Mesendoderm (in vitro differentiated cells): Measurements from ENCODE around the gene KAT6B.

Experiments used
- DNase-seq: peaks from one replicate; pipeline ENCODE4 v3.0.0; 2013
- H2AK5ac ChIP-seq: 2 replicates; pipeline ENCODE4 v1.6.1; 2013; ENCODE audit warnings: low read length, inconsistent platforms
- H2BK120ac ChIP-seq: 2 replicates; pipeline ENCODE4 v1.6.1; 2013; ENCODE audit warnings: low read depth, mild to moderate bottlenecking, low read length, moderate library complexity, mixed read lengths
- H2BK15ac ChIP-seq: replicated peaks from 2 replicates; pipeline ENCODE4 v1.6.1; 2013; ENCODE audit warnings: low read depth, mild to moderate bottlenecking, moderate library complexity
- H2BK5ac ChIP-seq: 2 replicates; pipeline ENCODE4 v1.6.1; 2013; ENCODE audit warnings: low read length, inconsistent platforms
- H3K18ac ChIP-seq: 2 replicates; pipeline ENCODE4 v1.6.1; 2013; ENCODE audit warnings: mild to moderate bottlenecking, low read length, mixed read lengths
- H3K23ac ChIP-seq: one replicate; pipeline ENCODE4 v1.6.1; 2013; ENCODE audit warnings: low read length
- H3K27ac ChIP-seq: 2 replicates; pipeline ENCODE4 v1.5.1; 2013; ENCODE audit warnings: low read depth, mild to moderate bottlenecking, inconsistent platforms, low read length, moderate library complexity
- H3K27me3 ChIP-seq: 2 replicates; pipeline ENCODE4 v1.6.1; 2013; ENCODE audit warnings: low read length, control low read depth, mild to moderate bottlenecking, inconsistent platforms; ENCODE audit not compliant: insufficient read depth, poor library complexity
- H3K36me3 ChIP-seq: 2 replicates; pipeline ENCODE4 v1.6.1; 2013; ENCODE audit warnings: low read length, inconsistent platforms; ENCODE audit not compliant: control insufficient read depth, insufficient read depth
- H3K4ac ChIP-seq: one replicate; pipeline ENCODE4 v1.6.1; 2013; ENCODE audit warnings: low read depth, mild to moderate bottlenecking, low read length, moderate library complexity
- H3K4me1 ChIP-seq: 2 replicates; pipeline ENCODE4 v1.6.1; 2013; ENCODE audit warnings: low read depth, low read length, inconsistent platforms; ENCODE audit not compliant: control insufficient read depth
- H3K4me2 ChIP-seq: 2 replicates; pipeline ENCODE4 v1.6.1; 2013; ENCODE audit warnings: low read length
- H3K4me3 ChIP-seq: 2 replicates; pipeline ENCODE4 v1.5.1; 2013; ENCODE audit warnings: mild to moderate bottlenecking, low read length
- H3K56ac ChIP-seq: one replicate; pipeline ENCODE4 v1.6.1; 2013; ENCODE audit warnings: low read length
- H3K79me1 ChIP-seq: 2 replicates; pipeline ENCODE4 v1.6.1; 2013; ENCODE audit warnings: low read length, inconsistent platforms
- H3K79me2 ChIP-seq: 2 replicates; pipeline ENCODE4 v1.6.1; 2013; ENCODE audit warnings: mild to moderate bottlenecking, low read length; ENCODE audit not compliant: control insufficient read depth, insufficient read depth
- H3K9ac ChIP-seq: 2 replicates; pipeline ENCODE4 v1.6.1; 2013; ENCODE audit warnings: low read length, inconsistent platforms
- H4K5ac ChIP-seq: one replicate; pipeline ENCODE4 v1.6.1; 2013; ENCODE audit warnings: low read length
- H4K8ac ChIP-seq: one replicate; pipeline ENCODE4 v1.6.1; 2013; ENCODE audit warnings: low read depth, mild to moderate bottlenecking, control low read depth, low read length, moderate library complexity
- WGBS: extraction: QIAGEN DNeasy Blood & Tissue Kit; methylation state at CpG from one replicate; pipeline ENCODE4 v1.1.7; 2013; ENCODE audit warnings: low lambda C conversion rate, missing lambda C conversion rate; ENCODE audit not compliant: insufficient coverage; ENCODE audit errors: extremely low coverage; 5-methylcytosine and 5-hydroxymethylcytosine counted together

KAT6B gene

GRCh38 chr10:75012471-75012870 lies 186.1 kb downstream of the KAT6B start:
- no peak overlapping the region for H2AK5ac ChIP-seq
- whole genome bisulfite sequencing: no CpG with 5 or more reads among the region's 8 CpGs
- no peak overlapping the region for H4K5ac ChIP-seq
- no peak overlapping the region for H3K27ac ChIP-seq
- H3K23ac ChIP-seq: no peak overlapping the region
- H3K9ac ChIP-seq: no peak overlapping the region
- H2BK5ac ChIP-seq: no peak overlapping the region
- no peaks in the 10 kb centered on the region for H3K4me1 ChIP-seq
- no peak overlapping the region for H2BK120ac ChIP-seq
- H2BK15ac ChIP-seq: no peak overlapping the region
- DNase-seq: no peak
- no peak overlapping the region for H3K18ac ChIP-seq
- no peak overlapping the region for H3K56ac ChIP-seq
- H3K4ac ChIP-seq: no peak overlapping the region
- no peak overlapping the region for H4K8ac ChIP-seq
- no peak overlapping the region for H3K4me3 ChIP-seq
- H3K79me2 ChIP-seq: no peaks in the 10 kb centered on the region
- H3K27me3 ChIP-seq: no peaks in the 10 kb centered on the region
- no peaks in the 10 kb centered on the region for H3K36me3 ChIP-seq
- H3K79me1 ChIP-seq: no peaks in the 10 kb centered on the region
- H3K4me2 ChIP-seq: no peak overlapping the region

- Histone ChIP-seq H3K56ac (no peak overlapping the region), H3K4me2 (no peak overlapping the region), H3K27me3 (no peaks in the 10 kb centered on the region), H3K79me2 (no peaks in the 10 kb centered on the region), H3K36me3 (no peaks in the 10 kb centered on the region), H3K79me1 (no peaks in the 10 kb centered on the region), H2AK5ac (no peak overlapping the region), H3K23ac (no peak overlapping the region), H2BK5ac (no peak overlapping the region), H4K8ac (no peak overlapping the region), H3K18ac (no peak overlapping the region), H3K27ac (no peak overlapping the region), H3K4ac (no peak overlapping the region), H2BK120ac (no peak overlapping the region), H3K4me3 (no peak overlapping the region), H4K5ac (no peak overlapping the region), H2BK15ac (no peak overlapping the region), H3K9ac (no peak overlapping the region), H3K4me1 (no peaks in the 10 kb centered on the region)
- no peak for DNase-seq
Measured at GRCh38 chr10:75013007-75013406, 186.6 kb downstream of the KAT6B start.

GRCh38 chr10:75013522-75013921 lies 187.1 kb downstream of the KAT6B start:
- no peak for DNase-seq
- no peak overlapping the region for H2BK5ac ChIP-seq
- H3K4me3 ChIP-seq: no peak overlapping the region
- no peaks in the 10 kb centered on the region for H3K36me3 ChIP-seq
- H3K79me2 ChIP-seq: no peaks in the 10 kb centered on the region
- no peak overlapping the region for H3K23ac ChIP-seq
- no peak overlapping the region for H3K4ac ChIP-seq
- no peak overlapping the region for H4K8ac ChIP-seq
- H3K79me1 ChIP-seq: no peaks in the 10 kb centered on the region
- no peak overlapping the region for H3K56ac ChIP-seq
- WGBS: no CpG with 5 or more reads among the region's 2 CpGs
- H4K5ac ChIP-seq: no peak overlapping the region
- H3K27me3 ChIP-seq: no peaks in the 10 kb centered on the region
- H3K27ac ChIP-seq: no peak overlapping the region
- H3K4me1 ChIP-seq: no peaks in the 10 kb centered on the region
- H3K9ac ChIP-seq: no peak overlapping the region
- no peak overlapping the region for H3K4me2 ChIP-seq
- H2BK15ac ChIP-seq: no peak overlapping the region
- no peak overlapping the region for H2AK5ac ChIP-seq
- no peak overlapping the region for H2BK120ac ChIP-seq
- H3K18ac ChIP-seq: no peak overlapping the region

GRCh38 chr10:75014516-75015230 lies 188.3 kb downstream of the KAT6B start:
- WGBS: no CpG with 5 or more reads among the region's 6 CpGs

GRCh38 chr10:75015442-75015841 lies 189.0 kb downstream of the KAT6B start:
- Histone ChIP-seq H3K4me2 (no peak overlapping the region), H3K9ac (no peak overlapping the region), H3K56ac (no peak overlapping the region), H3K27me3 (no peaks in the 10 kb centered on the region), H4K5ac (no peak overlapping the region), H2BK15ac (no peak overlapping the region), H3K4ac (no peak overlapping the region), H3K79me2 (no peaks in the 10 kb centered on the region), H4K8ac (no peak overlapping the region), H3K4me3 (no peak overlapping the region), H3K18ac (no peak overlapping the region), H2AK5ac (no peak overlapping the region), H2BK120ac (no peak overlapping the region), H3K4me1 (no peaks in the 10 kb centered on the region), H2BK5ac (no peak overlapping the region), H3K79me1 (no peaks in the 10 kb centered on the region), H3K36me3 (no peaks in the 10 kb centered on the region), H3K23ac (no peak overlapping the region), H3K27ac (no peak overlapping the region)
- WGBS: no CpG with 5 or more reads among the region's 5 CpGs
- DNase-seq: no peak

More at GRCh38 chr10:75014516-75015230, 188.3 kb downstream of the KAT6B start:
- H3K27ac ChIP-seq: no peak overlapping the region
- no peak overlapping the region for H2BK5ac ChIP-seq
- no peak overlapping the region for H4K5ac ChIP-seq
- no peak overlapping the region for H2BK120ac ChIP-seq
- H3K36me3 ChIP-seq: no peaks in the 10 kb centered on the region
- no peak overlapping the region for H4K8ac ChIP-seq
- H2BK15ac ChIP-seq: no peak overlapping the region
- no peak overlapping the region for H3K56ac ChIP-seq
- no peak overlapping the region for H2AK5ac ChIP-seq
- no peak overlapping the region for H3K4me3 ChIP-seq
- no peak overlapping the region for H3K18ac ChIP-seq
- H3K4me2 ChIP-seq: no peak overlapping the region
- H3K4me1 ChIP-seq: no peaks in the 10 kb centered on the region
- no peaks in the 10 kb centered on the region for H3K79me2 ChIP-seq
- no peaks in the 10 kb centered on the region for H3K79me1 ChIP-seq
- H3K23ac ChIP-seq: no peak overlapping the region
- DNase-seq: no peak
- no peak overlapping the region for H3K4ac ChIP-seq
- H3K9ac ChIP-seq: no peak overlapping the region
- no peaks in the 10 kb centered on the region for H3K27me3 ChIP-seq

- no peaks in the 10 kb centered on the region for H3K79me1 ChIP-seq
- no peak overlapping the region for H3K27ac ChIP-seq
- no peak overlapping the region for H3K56ac ChIP-seq
- no CpG with 5 or more reads among the region's 3 CpGs for WGBS
- H3K27me3 ChIP-seq: no peaks in the 10 kb centered on the region
- no peak overlapping the region for H3K4me2 ChIP-seq
- H3K79me2 ChIP-seq: no peaks in the 10 kb centered on the region
- H3K4me3 ChIP-seq: no peak overlapping the region
- H3K36me3 ChIP-seq: no peaks in the 10 kb centered on the region
- H3K9ac ChIP-seq: no peak overlapping the region
- H2AK5ac ChIP-seq: no peak overlapping the region
- no peak overlapping the region for H3K4ac ChIP-seq
- H3K23ac ChIP-seq: no peak overlapping the region
- no peak overlapping the region for H3K18ac ChIP-seq
- H2BK15ac ChIP-seq: no peak overlapping the region
- DNase-seq: no peak
- H2BK120ac ChIP-seq: no peak overlapping the region
- no peak overlapping the region for H2BK5ac ChIP-seq
- no peaks in the 10 kb centered on the region for H3K4me1 ChIP-seq
- no peak overlapping the region for H4K8ac ChIP-seq
- H4K5ac ChIP-seq: no peak overlapping the region
Measured at GRCh38 chr10:75016325-75016724, 189.9 kb downstream of the KAT6B start.
